ENCODE data around the gene BICC1. TPM values are rescaled to one million over a fixed set of nuclear protein-coding genes. Genes with fewer than 3 reads are reported as not detected.

The BICC1 gene
- polyA plus RNA-seq, 3 donors: 0.02 to 0.24 (median 0.14) TPM

- Histone ChIP-seq H3K9me3 (replicated peaks in 1 of 2; ENCODE audit: control insufficient read depth in 1 of 2, insufficient read depth in 1 of 2, low read length in 2 of 2) (no peaks in the 10 kb centered on the region), H3K27me3 (ENCODE audit: control insufficient read depth in 2 of 2, insufficient read depth in 2 of 2, low read length in 2 of 2) (no peaks in the 10 kb centered on the region), H3K79me2 (ENCODE audit: insufficient read depth, low read length) (no peaks in the 10 kb centered on the region), H3K36me3 (replicated peaks in 1 of 2; ENCODE audit: control insufficient read depth in 1 of 2, insufficient read depth in 2 of 2, low read length in 2 of 2) (no peaks in the 10 kb centered on the region), H2AFZ (ENCODE audit: insufficient read depth, low read depth, low read length, poor library complexity, severe bottlenecking) (no peak overlapping the region), H3K4me3 (replicated peaks in 1 of 3; ENCODE audit: low read depth in 2 of 3, low read length in 3 of 3) (no peak overlapping the region), H3K27ac (ENCODE audit: low read depth in 1 of 2, low read length in 2 of 2) (no peak overlapping the region), H3K9ac (ENCODE audit: insufficient read depth, low read length, poor library complexity, severe bottlenecking) (no peak overlapping the region), H4K20me1 (ENCODE audit: insufficient read depth, low read length) (no peaks in the 10 kb centered on the region), H3K4me1 (ENCODE audit: control insufficient read depth in 1 of 2, insufficient read depth in 2 of 2, low read length in 2 of 2) (peaks cover 0 to 2% of the 10 kb centered on the region in 2 donors), H3K4me2 (replicated peaks; ENCODE audit: extremely low read depth, low read length, poor library complexity, severe bottlenecking) (no peak overlapping the region)
- Mint-ChIP-seq H3K4me1 (peaks cover 6% of the 10 kb centered on the region), H3K9me3 (peaks cover 0 to 4% (median 2%) of the 10 kb centered on the region in 7 donors), H3K36me3 (no peaks in the 10 kb centered on the region), H3K27ac (no peak overlapping the region), H3K4me3 (no peak overlapping the region), H3K27me3 (ENCODE audit: low read depth in 3 of 3) (peaks cover 0 to 4% (median 0%) of the 10 kb centered on the region in 3 donors)
- intact Hi-C loops (cut with micrococcal nuclease): no loop called here
- no CpG with 5 or more reads among the region's 13 CpGs for WGBS (ENCODE audit: insufficient coverage)
- DNase-seq: no peak
- TF ChIP-seq CTCF (IDR thresholded peaks at IDR 0.05): no peak
These were observed 205.9 kb downstream of the BICC1 start for GRCh38 chr10:58718596-58718995.

- 97% methylated on average over 3 of the region's 4 CpGs for WGBS (ENCODE audit: insufficient coverage)
- DNase-seq: no peak
- Mint-ChIP-seq H3K27me3 (ENCODE audit: low read depth in 3 of 3) (peaks cover 0 to 3% (median 0%) of the 10 kb centered on the region in 3 donors), H3K36me3 (no peaks in the 10 kb centered on the region), H3K4me3 (no peak overlapping the region), H3K9me3 (peaks cover 0 to 4% (median 2%) of the 10 kb centered on the region in 7 donors), H3K27ac (no peak overlapping the region), H3K4me1 (peaks cover 25% of the 10 kb centered on the region)
- no peak overlapping the region for H3K27ac ChIP-seq (ENCODE audit: low read depth in 1 of 2, low read length in 2 of 2)
- no peak overlapping the region for H2AFZ ChIP-seq (ENCODE audit: insufficient read depth, low read depth, low read length, poor library complexity, severe bottlenecking)
- H3K27me3 ChIP-seq (ENCODE audit: control insufficient read depth in 2 of 2, insufficient read depth in 2 of 2, low read length in 2 of 2): no peaks in the 10 kb centered on the region
- H3K4me1 ChIP-seq (ENCODE audit: control insufficient read depth in 1 of 2, insufficient read depth in 2 of 2, low read length in 2 of 2): peaks cover 6 to 15% of the 10 kb centered on the region in 2 donors
- H3K79me2 ChIP-seq (ENCODE audit: insufficient read depth, low read length): no peaks in the 10 kb centered on the region
- no peak overlapping the region for H3K9ac ChIP-seq (ENCODE audit: insufficient read depth, low read length, poor library complexity, severe bottlenecking)
- no peaks in the 10 kb centered on the region for H3K36me3 ChIP-seq (replicated peaks in 1 of 2; ENCODE audit: control insufficient read depth in 1 of 2, insufficient read depth in 2 of 2, low read length in 2 of 2)
- H3K9me3 ChIP-seq (replicated peaks in 1 of 2; ENCODE audit: control insufficient read depth in 1 of 2, insufficient read depth in 1 of 2, low read length in 2 of 2): no peaks in the 10 kb centered on the region
- H3K4me2 ChIP-seq (replicated peaks; ENCODE audit: extremely low read depth, low read length, poor library complexity, severe bottlenecking): no peak overlapping the region
- no peaks in the 10 kb centered on the region for H4K20me1 ChIP-seq (ENCODE audit: insufficient read depth, low read length)
- intact Hi-C loops (cut with micrococcal nuclease): no loop called here
- no peak overlapping the region for H3K4me3 ChIP-seq (replicated peaks in 1 of 3; ENCODE audit: low read depth in 2 of 3, low read length in 3 of 3)
- TF ChIP-seq CTCF (IDR thresholded peaks at IDR 0.05): no peak
These were observed 209.1 kb downstream of the BICC1 start for GRCh38 chr10:58721601-58722281.
